Tibial artery (tissue), 4 donors: ENCODE data around the gene TAF11L14.

Experiments used
- DNase-seq, 2 donors: peaks; one replicate each; pipeline ENCODE4 v3.0.0-alpha.2; 2019
- H3K27ac ChIP-seq, 2 donors: fragments of 200-600 bp; sonication (generic) in 1 of 2; 1 replicate in 1 of 2; 2 replicates in 1 of 2; pipeline ENCODE4 v1.5.1; 2018 to 2019; ENCODE audit warnings: mild to moderate bottlenecking in 1 of 2
- H3K27me3 ChIP-seq, 2 donors: fragments of 200-600 bp; sonication (generic) in 1 of 2; one replicate each; pipeline versions ENCODE4 v1.5.1 to v1.6.0; 2016 to 2019
- H3K36me3 ChIP-seq, 3 donors: fragments of 200-600 bp; sonication (generic) in 2 of 3; one replicate each; pipeline ENCODE4 v1.5.1; 2016 to 2019; ENCODE audit warnings: mild to moderate bottlenecking in 2 of 3
- H3K4me1 ChIP-seq, 4 donors: fragments of 200-600 bp; sonication (generic) in 2 of 4; 1 replicate in 3 of 4; 2 replicates in 1 of 4; pipeline ENCODE4 v1.5.1; 2016 to 2019
- H3K4me3 ChIP-seq, 2 donors: fragments of 200-600 bp; sonication (generic) in 1 of 2; 1 replicate in 1 of 2; 2 replicates in 1 of 2; pipeline ENCODE4 v1.5.1; 2018 to 2019; ENCODE audit warnings: mild to moderate bottlenecking in 2 of 2
- H3K9me3 ChIP-seq, 3 donors: fragments of 200-600 bp; sonication (generic) in 1 of 3; one replicate each; pipeline ENCODE4 v1.5.1; 2016 to 2019
- intact Hi-C: fragments of 100-400 bp; cut with DNase I; formaldehyde crosslinking; loops from one replicate; pipeline ENCODE4 v1.15.0; 2023; ENCODE audit warnings: low total_unique reads
- TF ChIP-seq, protein P1 (sequence below), 2 experiments: fragments of 200-600 bp in 1 of 2; fragments of 450-650 bp in 1 of 2; IDR thresholded peaks; one replicate each; pipeline ENCODE4 v1.5.1; 2017 to 2019; ENCODE audit warnings: antibody characterized with exemption in 2 of 2, mild to moderate bottlenecking in 1 of 2, moderate library complexity in 1 of 2

The TAF11L14 gene

GRCh38 chr5:17655921-17656320 is 21.7 kb downstream of the TAF11L14 start:
- Histone ChIP-seq H3K27me3 (no peaks in the 10 kb centered on the region), H3K4me3 (no peak overlapping the region), H3K36me3 (no peaks in the 10 kb centered on the region), H3K9me3 (no peaks in the 10 kb centered on the region), H3K27ac (no peak overlapping the region), H3K4me1 (no peaks in the 10 kb centered on the region)
- DNase-seq, result no peak
- TF ChIP-seq, protein P1, sequence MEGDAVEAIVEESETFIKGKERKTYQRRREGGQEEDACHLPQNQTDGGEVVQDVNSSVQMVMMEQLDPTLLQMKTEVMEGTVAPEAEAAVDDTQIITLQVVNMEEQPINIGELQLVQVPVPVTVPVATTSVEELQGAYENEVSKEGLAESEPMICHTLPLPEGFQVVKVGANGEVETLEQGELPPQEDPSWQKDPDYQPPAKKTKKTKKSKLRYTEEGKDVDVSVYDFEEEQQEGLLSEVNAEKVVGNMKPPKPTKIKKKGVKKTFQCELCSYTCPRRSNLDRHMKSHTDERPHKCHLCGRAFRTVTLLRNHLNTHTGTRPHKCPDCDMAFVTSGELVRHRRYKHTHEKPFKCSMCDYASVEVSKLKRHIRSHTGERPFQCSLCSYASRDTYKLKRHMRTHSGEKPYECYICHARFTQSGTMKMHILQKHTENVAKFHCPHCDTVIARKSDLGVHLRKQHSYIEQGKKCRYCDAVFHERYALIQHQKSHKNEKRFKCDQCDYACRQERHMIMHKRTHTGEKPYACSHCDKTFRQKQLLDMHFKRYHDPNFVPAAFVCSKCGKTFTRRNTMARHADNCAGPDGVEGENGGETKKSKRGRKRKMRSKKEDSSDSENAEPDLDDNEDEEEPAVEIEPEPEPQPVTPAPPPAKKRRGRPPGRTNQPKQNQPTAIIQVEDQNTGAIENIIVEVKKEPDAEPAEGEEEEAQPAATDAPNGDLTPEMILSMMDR (IDR thresholded peaks at IDR 0.05), result no peak
- intact Hi-C loops, result no loop called here

DNA sequence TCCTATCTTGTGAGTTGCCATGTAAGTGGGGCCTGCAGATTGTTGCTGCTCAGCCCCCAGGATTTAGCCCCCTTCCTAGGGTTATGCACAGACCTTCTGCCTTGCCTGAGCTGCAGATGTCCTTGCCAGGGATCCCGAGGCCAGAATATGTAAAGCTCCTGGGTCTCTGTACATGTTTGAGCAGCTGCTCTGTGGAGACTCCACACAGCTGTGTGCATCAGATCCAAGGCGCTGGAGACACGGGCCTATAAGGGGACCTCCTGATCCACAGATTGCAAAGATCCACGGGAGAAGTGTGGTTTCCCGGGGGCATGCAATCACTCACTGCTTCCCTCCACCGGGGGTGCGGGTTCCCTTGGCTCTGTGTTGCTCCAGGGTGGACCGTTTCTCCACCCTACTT is 28.9 kb downstream of the TAF11L14 start:
- DNase-seq, result no peak
- TF ChIP-seq, protein P1 (IDR thresholded peaks at IDR 0.05), result no peak
- no peaks in the 10 kb centered on the region for H3K9me3 ChIP-seq
- intact Hi-C loops, result no loop called here
- no peaks in the 10 kb centered on the region for H3K27me3 ChIP-seq
- no peak overlapping the region for H3K27ac ChIP-seq
- H3K36me3 ChIP-seq, result no peaks in the 10 kb centered on the region
- no peaks in the 10 kb centered on the region for H3K4me1 ChIP-seq
- H3K4me3 ChIP-seq, result no peak overlapping the region

DNA sequence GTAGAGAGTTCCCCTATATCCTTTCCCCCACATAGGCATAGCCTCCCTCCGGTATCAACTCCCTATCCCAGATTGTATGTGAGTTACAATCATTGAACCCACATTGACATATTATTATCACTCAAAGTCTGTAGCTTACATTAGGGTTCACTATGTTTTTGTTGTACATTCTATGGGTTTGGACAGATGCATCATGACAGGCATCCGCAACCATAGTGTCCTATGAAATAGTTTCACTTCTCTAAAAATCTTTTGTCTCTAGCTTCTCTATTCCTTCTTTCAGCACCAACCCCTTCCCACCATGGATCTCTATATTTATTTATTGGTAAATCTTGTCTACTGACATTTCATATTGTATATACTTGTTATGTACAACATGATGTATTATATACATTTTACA is 31.6 kb downstream of the TAF11L14 start:
- Histone ChIP-seq H3K4me1 (no peaks in the 10 kb centered on the region), H3K27me3 (no peaks in the 10 kb centered on the region), H3K36me3 (no peaks in the 10 kb centered on the region), H3K9me3 (no peaks in the 10 kb centered on the region), H3K4me3 (no peak overlapping the region), H3K27ac (no peak overlapping the region)
- DNase-seq, result no peak
- TF ChIP-seq, protein P1 (IDR thresholded peaks at IDR 0.05), result no peak
- intact Hi-C loops, result no loop called here

DNA sequence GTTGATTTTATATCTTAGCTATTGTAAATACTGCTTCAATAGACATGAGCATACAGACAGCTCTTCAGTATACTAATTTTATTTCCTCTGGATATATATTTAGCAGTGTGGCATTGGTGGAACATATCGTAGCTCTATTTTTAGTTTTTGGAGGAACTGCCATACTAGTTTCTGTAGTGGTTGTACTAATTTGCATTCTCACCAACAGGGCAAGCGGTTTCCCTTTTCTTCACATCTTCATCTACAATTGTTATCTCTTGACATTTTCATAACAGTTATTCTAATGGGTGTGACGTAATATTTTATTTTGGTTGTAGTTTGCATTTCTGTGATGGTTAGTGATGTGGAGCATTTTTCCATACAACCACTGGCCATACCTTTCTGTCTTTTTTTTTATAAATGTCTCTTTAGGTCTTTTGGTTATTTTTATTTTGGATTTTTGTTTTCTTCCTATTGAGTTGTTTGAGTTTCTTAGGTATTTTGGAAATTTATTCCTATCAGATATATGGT is 32.5 kb downstream of the TAF11L14 start:
- Histone ChIP-seq H3K4me3 (no peak overlapping the region), H3K27ac (no peak overlapping the region), H3K9me3 (no peaks in the 10 kb centered on the region), H3K4me1 (no peaks in the 10 kb centered on the region), H3K27me3 (no peaks in the 10 kb centered on the region), H3K36me3 (no peaks in the 10 kb centered on the region)
- no peak for DNase-seq
- intact Hi-C loops, result no loop called here
- TF ChIP-seq, protein P1 (IDR thresholded peaks at IDR 0.05), result no peak

DNA sequence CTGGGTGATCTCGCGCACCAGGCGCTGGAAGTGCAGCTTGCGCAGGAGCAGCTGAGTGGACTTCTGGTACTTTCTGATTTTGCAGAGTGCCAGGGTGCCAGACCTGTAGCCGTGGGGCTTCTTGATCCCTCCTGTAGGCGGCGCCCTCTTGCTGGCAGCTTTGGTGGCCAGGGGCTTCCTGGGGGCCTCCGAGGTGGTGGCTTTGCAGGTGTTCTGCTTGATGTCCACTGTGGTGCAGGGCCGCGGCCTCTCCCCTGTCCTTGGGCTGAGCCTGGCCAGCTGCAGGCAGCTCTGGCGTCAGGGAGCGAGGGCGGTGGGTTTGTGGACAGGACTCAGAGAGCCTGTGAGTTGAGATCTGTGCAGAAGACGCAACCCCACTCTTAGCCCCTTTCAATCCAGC is 36.1 kb downstream of the TAF11L14 start:
- H3K27me3 ChIP-seq, result no peaks in the 10 kb centered on the region
- H3K4me3 ChIP-seq, result no peak overlapping the region

More for the DNA sequence above, 36.1 kb downstream of the TAF11L14 start:
- intact Hi-C loops, result no loop called here
- Histone ChIP-seq H3K9me3 (no peaks in the 10 kb centered on the region), H3K27ac (no peak overlapping the region), H3K36me3 (no peaks in the 10 kb centered on the region), H3K4me1 (no peaks in the 10 kb centered on the region)
- DNase-seq, result no peak
- TF ChIP-seq, protein P1 (IDR thresholded peaks at IDR 0.05), result no peak
